GM18511 (cell line): ENCODE results near the gene LIG1.
"Not testable (repeated sequence)": the region's sequence is repeated elsewhere in the genome, so short reads cannot be mapped to it uniquely, and the experiment has no call there.

Experiments used
- ATAC-seq: cut with Tn5 transposase; IDR thresholded peaks from one replicate; pipeline ENCODE4 v1.9.1; 2021; ENCODE audit warnings: mild to moderate bottlenecking, moderate library complexity; ENCODE audit not compliant: unreplicated experiment

The LIG1 gene

DNA sequence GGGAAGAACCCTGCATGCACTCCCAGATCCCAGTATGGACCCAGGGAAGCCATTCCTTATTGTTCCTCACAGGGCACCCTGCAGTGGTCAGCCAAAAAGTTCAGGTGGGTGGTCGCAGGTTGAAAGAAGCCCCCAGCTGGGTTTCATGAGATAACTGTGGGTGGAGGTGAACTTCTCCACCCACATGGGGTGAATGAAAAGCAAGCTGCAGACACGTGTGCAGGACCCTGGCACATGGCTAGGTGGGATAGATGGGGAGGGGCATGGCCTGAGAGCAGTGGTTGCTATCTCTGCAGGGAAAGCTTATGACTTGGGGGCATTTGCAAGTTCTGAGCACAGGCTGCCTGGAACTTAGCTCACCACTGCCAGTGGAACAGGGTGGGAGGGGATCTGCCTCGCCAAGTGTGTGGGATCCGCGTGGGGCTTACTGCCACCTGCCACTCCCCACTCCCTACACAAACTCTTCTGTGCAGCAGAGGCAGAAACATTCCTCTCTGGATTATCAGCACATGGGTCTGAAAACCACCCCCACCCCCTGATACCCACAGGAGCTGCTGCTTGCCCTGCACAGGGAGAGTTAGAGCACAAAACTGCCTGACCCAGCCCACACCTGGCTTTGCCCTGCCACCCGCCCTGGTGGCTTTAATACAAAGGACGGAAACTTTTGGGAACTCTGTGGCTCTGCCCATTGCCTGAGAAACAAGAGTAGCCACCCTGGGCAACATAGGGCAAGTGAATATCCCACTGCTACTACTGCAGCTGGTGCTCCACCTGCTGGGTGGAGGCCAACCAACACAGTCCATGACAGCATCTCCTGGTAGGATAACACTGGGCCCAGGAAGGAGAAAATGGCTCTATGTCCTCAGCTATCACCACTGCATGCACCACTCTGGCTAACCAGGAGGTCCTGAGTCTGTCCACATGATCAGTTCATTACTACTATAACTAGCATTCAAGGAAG, 84.0 kb downstream of the LIG1 start:
- ATAC-seq = no peak

DNA sequence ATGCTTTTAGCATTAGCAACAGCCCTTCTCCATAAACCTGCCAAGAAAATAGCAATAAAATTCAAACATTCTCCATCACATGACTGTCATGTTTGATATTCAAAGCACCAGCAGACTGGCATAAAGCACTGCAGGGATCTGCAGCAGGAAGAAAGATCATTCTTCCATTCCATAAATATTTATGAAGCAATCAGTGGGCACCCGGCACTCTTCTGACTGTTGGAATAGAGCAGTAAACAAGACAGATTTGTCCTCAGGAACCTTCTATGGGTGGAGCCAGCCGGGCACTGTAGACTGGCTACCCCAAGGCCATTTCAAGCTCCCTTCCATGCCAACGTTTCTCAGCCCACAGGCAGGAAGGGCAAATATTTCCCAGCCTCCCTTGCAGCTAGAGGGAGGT, 85.1 kb downstream of the LIG1 start:
- ATAC-seq = no peak

DNA sequence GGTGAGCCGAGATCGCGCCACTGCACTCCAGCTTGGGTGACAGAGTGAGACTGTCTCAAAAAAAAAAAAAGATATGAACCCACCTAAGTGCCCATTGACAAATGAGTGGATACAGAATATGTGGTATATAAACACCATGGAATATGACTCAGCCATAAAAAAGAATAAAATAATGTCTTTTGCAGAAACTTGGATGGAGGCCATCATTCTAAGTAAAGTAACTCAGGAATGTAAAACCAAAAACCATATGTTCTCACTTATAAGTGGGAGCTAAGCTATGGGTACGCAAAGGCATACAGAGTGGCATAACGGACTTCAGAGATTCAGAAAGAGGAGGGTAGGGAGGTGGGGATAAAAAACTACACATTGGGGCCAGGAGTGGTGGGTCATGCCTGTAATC, 89.0 kb downstream of the LIG1 start:
- ATAC-seq = no peak

DNA sequence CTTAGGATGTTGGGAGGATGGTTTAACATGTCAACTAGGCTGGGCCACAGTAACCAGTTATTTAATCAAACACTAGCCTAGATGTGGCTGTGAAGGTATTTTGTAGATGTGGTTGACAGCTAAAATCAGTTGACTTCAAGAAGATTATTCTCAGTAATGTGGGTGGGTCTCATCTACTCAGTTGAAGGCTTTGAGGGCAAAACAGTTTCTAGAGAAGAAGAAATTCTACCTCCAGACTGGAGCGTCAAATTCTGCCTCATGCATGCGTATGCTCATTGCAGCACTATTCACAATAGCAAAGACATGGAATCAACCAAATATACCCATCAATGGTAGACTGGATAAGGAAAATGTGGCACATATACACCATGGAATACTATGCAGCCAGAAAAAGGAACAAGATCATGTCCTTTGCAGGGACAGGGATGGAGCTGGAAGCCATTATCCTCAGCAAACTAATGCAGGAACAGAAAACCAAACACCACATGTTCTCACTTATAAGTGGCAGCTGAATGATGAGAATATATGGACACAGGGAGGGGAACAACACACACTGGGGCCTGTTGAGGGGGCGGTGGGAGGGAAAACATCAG, 99.9 kb downstream of the LIG1 start:
- not testable (repeated sequence) for ATAC-seq

DNA sequence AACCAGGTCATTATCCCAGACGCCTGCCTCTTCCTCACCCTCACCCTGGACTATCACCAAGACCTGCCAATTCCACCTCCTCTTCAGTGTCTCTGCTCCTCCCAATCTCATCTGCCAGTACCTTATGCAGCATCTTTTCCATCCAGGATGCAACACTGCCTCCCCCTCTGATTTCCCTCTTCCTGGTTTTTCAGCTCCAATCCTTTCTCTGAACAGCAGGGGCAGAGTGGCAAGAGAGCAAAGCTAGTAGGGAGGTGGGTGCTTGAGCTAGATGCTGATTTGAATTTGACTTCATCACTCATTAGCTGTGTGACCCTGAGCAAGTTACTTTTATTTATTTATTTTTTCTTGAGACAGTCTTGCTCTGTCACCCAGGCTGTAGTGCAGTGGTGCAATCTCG, 100.7 kb downstream of the LIG1 start:
- no peak for ATAC-seq
